Stimulated activated CD4-positive, alpha-beta T cell treated with anti-CD3 and anti-CD28 coated beads, Interleukin-12 subunit alpha, Interleukin-12 subunit beta, amount 100 ng/mL, for 48 hours (primary cell): ENCODE data around the gene APOBEC3F.
"Not testable (repeated sequence)": the region's sequence is repeated elsewhere in the genome, so short reads cannot be mapped to it uniquely, and the experiment has no call there.

Experiments used
- DNase-seq, 3 donors: peaks; one replicate each; pipeline ENCODE4 v3.0.0-alpha.2; 2020; ENCODE audit warnings: low read depth in 2 of 3, low spot score in 1 of 3

The APOBEC3F gene

DNA sequence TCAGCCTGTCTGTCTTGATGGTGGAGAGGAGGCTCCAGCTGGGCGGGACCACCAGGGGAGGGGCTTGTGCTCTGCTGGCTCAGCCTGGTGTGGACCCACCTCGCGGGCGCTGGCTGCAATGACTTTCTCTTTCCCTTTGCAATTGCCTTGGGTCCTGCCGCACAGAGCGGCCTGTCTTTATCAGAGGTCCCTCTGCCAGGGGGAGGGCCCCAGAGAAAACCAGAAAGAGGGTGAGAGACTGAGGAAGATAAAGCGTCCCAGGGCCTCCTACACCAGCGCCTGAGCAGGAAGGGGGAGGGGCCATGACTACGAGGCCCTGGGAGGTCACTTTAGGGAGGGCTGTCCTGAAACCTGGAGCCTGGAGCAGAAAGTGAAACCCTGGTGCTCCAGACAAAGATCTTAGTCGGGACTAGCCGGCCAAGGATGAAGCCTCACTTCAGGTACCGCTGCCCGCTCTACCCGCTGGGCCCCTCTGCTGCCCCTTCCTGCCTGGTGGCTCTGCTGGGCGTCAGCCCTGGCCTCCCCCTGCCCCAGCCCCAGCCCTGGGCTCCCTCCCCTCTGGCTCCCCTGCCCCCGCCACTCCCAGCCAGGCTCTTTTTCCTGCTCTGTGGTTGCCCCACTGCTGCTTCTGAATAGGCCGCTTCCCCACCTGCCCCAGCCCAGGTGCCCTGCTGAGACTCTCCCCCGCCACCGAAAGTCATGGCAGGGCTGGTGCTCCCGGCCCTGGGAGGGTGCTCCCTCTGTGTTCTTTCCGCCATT is at the start of gene APOBEC3F:
APOBEC3F (plus strand) TSS at position 327 of the 759 bp plus-strand sequence; CDS start at position 424, 97 bp downstream.
- peak in 2 of 3 donors; percentile 41 to 47 for DNase-seq

DNA sequence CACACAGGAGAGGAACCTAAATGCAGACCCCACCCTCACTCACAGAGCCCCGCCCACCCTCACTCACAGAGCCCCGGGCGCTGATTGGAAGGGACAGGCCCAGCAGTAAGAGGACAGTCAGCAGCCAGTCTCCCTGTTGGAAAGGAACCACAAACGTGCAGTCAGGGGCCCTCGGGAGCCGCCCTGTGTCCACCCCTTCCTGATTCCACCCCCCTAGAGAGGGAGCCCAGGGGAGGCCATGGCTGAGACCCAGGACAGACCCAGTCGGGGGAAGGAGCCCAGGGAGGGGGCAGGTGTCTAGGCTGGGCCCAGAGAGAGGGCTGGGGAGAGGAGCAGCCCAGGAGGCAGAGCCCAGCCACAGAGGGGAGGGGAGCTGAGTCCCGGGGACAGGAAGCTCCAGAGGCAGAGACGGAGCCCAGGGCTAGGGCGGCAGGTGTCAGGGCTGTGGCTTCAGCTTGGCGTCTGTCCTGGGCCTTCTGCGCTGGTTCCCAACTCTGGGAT is 47.7 kb upstream of the APOBEC3F start:
- not testable (repeated sequence) for DNase-seq

GRCh38 chr22:38996105-38996504 is 44.6 kb upstream of the APOBEC3F start:
- no peak for DNase-seq

- DNase-seq: no peak
These were observed 43.1 kb upstream of the APOBEC3F start for GRCh38 chr22:38997518-38997917.

GRCh38 chr22:39003165-39003638 is 37.5 kb upstream of the APOBEC3F start:
- DNase-seq: peak; percentile 64 to 65 (median 65)

DNA sequence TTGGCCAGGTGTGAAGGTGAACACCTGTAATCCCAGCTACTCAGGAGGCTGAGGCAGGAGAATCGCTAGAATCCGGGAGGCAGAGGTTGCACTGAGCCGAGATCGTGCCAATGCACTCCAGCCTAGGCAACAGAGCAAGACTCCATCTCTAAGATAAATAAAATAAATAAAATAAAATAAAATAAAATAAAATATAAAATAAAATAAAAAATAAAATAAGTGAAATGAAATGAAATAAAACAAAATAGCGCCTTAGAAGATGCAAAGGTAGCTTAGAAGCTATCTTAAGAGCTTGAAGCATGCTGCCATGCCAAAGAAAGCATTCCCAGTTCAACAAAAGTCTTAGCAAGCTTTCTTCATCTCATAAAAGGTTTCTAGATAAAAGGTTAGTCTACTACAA is 33.5 kb upstream of the APOBEC3F start:
- DNase-seq: no peak

DNA sequence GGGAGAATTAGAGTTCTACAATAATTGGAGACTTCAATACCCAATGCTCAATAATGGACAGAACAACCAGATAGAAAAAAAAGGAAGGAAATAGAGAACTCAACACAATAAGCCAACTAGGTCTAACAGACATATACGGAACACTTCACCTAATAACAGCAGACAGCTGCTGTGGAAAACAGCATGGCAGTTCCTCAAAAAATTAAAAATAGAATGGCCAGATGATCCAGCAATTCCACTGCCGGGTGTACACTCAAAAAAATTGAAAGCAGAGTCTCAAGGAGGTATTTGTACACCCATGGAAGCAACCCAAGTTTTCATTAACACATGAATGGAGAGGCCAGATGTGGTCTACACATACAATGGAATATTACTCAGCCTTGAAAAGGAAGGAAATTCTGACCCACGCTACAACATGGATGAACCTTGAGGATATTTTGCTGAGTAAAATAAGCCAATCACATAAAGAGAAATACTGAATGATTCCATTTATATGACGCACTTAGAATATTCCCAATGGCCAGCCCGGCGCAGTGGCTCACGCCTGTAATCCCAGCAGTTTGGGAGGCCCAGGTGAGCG is 32.3 kb upstream of the APOBEC3F start:
- not testable (repeated sequence) for DNase-seq

- no peak for DNase-seq
These were observed 29.7 kb upstream of the APOBEC3F start for GRCh38 chr22:39010946-39011345.

DNA sequence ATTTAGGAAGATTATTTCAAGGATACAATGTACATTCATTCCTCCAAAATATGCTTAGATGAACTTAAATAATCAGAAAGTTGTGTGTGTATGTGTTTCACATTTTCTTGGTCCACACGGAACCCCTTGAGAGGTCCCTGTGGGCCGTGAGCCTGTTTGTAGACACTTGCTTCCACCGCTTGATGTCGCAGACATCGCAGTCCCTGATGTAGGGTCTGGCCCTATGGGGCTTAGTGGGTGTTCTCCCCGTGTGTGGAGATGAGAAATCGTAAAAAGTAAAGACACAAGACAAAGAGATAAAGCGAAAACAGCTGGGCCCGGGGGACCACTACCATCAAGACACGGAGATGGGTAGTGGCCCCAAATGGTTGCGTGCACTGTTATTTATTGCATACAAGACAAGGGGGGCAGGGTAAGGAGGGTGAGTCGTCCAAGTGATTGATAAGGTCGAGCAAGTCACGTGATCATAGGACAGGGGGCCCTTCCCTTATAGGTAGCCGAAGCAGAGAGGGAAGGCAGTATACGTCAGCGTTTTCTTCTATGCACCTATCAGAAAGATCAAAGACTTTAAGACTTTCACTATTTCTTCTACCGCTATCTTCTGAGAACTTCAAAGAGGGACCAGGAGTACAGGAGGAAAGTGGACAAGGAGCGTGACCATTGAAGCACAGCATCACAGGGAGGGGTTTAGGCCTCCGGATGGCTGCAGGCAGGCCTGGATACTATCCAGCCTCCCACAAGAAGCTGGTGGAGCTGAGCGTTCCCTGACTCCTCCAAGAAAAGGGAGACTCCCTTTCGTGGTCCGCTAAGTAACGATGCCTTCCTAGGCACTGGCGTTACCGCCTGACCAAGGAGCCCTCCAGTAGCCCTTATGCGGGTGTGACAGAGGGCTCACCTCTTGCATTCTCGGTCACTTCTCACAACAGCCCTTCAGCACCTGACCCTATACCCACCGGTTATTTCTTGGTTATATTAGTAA is 27.8 kb upstream of the APOBEC3F start:
- DNase-seq: no peak

DNA sequence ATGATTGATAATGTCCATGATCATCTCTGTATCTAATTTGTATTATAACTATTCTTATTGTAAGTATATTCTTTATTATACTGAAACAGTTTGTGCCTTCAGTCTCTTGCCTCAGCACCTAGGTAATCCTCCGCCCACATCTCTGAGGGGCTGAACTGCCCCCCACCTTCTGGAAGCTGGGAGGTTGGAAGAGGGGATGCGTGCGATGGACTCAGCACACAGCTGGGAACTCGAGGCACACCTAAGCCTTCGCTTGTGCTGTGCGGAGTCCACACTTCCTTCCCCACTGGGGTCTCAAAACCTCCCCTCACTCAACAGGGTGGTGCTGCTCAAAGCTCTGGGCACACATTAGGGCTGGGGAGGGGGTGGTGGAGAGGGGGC is 27.1 kb upstream of the APOBEC3F start:
- not testable (repeated sequence) for DNase-seq

- DNase-seq: peak; percentile 71 to 73 (median 72)
These were observed 26.5 kb upstream of the APOBEC3F start, which contains the start of gene APOBEC3C for GRCh38 chr22:39013942-39014722. TSS of gene APOBEC3C (plus strand) at chr22:39014257. CDS start at chr22:39014363, 106 bp downstream.

GRCh38 chr22:39014723-39015121 is 25.9 kb upstream of the APOBEC3F start:
- not testable (repeated sequence) for DNase-seq

DNA sequence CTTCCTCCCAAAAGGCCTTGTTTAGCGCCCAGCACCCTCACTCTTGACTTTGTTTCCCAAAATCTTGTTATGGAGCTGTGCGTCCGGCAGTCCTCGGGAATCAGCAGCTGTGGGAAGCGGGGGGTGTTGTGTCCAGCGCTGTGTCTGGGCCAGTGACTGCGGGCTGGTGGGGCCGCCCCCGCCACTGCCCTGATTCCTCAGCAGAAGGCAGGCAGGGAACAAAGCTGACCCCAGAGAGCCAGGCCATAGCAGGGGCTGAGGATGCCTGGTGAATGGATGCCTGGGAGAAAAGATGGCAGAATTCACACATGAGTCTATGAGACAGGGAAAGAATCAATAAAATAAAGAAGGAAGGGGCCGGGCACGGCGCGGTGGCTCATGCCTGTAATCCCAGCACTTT is 24.1 kb upstream of the APOBEC3F start:
- DNase-seq: no peak

DNA sequence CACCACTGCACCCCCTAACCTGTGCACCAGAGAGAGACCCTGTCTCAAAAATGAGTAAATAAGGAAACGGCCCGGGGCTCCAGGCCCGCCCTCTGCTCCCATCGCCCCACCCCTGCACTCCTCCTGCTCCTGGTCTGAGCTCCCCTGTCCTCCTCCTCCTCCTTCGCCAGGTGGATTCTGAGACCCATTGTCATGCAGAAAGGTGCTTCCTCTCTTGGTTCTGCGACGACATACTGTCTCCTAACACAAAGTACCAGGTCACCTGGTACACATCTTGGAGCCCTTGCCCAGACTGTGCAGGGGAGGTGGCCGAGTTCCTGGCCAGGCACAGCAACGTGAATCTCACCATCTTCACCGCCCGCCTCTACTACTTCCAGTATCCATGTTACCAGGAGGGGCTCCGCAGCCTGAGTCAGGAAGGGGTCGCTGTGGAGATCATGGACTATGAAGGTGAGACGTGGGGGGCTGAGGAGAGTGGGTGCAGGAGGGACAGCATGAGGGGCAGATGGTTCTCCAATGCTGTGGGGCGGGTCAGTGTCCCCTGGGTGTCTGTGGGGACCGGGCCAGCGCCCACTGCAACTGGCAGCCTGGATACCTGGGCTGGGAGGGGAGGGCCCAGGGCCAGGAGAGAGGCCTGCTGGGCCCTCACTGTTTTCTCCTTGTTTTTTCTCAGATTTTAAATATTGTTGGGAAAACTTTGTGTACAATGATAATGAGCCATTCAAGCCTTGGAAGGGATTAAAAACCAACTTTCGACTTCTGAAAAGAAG is 22.9 kb upstream of the APOBEC3F start:
- DNase-seq: no peak

DNA sequence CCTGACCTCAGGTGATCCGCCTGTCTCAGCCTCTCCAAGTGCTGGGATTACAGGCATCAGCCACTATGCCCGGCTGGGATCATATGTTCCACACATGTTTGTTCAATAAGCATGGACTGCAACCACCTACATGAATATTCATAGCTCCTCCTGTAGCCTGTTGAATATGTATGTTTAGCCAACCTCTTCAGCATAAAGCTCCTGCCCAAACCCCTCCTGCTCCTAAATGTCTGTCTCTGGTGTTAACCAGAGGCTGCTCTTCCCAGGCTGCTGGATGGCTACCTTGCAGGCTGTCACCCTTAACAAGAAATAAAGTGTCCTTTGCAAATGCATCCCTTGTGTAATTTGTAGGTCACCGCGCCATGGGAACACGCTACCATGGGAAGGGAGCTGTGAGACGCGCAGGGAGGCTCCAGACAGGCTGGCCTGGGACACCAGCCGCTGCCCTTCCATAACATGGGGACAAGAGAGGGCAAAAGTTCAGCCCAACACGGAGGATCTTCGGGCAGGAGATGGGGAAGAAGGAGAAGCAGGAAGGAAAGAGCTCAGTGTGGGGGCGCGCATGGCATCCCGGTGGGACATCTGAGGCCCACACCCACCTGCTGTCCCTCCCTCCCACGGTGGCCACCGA is 20.5 kb upstream of the APOBEC3F start:
- not testable (repeated sequence) for DNase-seq

DNA sequence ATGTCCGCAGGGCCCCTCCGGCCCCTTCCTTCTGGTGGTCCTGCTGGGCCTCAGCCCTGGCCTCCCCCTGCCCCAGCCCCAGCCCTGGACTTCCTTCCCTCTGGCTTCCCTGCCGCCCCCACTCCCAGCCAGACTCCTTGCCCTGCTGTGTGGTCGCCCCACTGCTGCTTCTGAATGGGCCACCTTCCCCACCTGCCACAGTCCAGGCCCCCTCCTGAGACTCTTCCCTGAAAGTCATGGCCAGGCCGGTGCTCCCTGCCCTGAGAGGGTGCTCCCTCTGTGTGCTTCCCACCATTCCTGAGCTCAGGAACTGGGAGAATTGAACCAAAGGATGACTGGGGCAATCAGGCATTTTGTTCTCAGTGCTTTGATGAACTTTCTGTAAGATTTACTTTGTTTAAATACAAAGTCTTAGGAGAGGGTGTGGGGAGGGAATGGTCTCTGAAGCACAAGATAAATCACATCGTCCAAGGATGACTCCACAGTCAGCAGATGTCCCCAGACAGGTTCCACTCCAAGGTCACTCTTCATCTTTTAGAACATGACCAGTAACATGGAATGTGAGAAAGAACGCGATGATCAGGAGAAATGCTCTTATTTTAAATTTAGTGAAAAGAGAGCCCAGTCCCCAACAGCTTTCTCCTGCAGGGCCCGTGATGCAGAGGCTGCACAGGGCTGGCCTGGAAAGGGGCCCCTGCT is 19.0 kb upstream of the APOBEC3F start:
- DNase-seq: no peak

DNA sequence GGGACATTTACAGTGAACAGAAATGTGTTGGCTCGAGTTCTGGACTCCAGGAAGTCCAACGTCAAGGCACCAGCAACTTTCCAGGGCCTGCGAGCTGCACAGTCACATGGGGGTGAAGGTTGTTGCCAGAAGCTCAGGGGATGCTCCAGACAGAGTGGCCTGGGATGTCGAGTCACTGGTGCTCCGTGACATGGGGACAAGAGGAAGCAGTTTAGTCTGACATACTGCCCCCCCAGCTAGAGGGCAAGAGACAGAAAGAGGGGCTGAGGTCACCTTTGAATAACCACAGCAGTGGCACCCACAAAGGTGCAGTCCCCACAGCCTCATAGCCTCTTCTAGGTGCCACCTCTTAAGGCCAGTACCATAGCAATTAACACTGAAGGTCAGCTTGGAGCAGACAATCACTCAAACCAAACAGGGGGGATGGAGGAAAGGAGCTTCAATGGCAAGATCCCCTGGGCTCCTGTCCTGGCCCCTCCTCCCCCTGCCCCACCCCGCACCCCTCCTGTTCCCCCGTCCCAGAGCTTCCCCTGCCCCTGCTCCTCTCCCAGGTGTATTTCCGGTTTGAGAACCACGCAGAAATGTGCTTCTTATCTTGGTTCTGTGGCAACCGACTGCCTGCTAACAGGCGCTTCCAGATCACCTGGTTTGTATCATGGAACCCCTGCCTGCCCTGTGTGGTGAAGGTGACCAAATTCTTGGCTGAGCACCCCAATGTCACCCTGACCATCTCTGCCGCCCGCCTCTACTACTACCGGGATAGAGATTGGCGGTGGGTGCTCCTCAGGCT is 15.9 kb upstream of the APOBEC3F start:
- DNase-seq: no peak
